Brain microvascular endothelial cell (primary cell): ENCODE data around the gene ZFAND5.

Experiments used
- DNase-seq: peaks from one replicate; pipeline ENCODE4 v3.0.0-alpha.2; 2020
- H3K27ac ChIP-seq: fragments of 250-450 bp; sonication (Bioruptor Pico); 2 replicates; pipeline ENCODE4 v1.5.1; 2020; ENCODE audit warnings: mild to moderate bottlenecking, moderate library complexity
- H3K27me3 ChIP-seq: fragments of 250-450 bp; sonication (Bioruptor Pico); replicated peaks from 2 replicates; pipeline ENCODE4 v1.5.1; 2020; ENCODE audit warnings: mild to moderate bottlenecking
- H3K36me3 ChIP-seq: fragments of 250-450 bp; sonication (Bioruptor Pico); replicated peaks from 2 replicates; pipeline ENCODE4 v1.5.1; 2020; ENCODE audit warnings: mild to moderate bottlenecking
- H3K4me3 ChIP-seq: 2 replicates; pipeline ENCODE4 v1.5.1; 2011; ENCODE audit warnings: low read depth, mild to moderate bottlenecking, control low read depth, low read length, moderate library complexity
- CTCF ChIP-seq: IDR thresholded peaks from 2 replicates; pipeline ENCODE4 v1.5.1; 2011; ENCODE audit warnings: low read depth, mild to moderate bottlenecking, moderate library complexity, low read length, control low read depth, inconsistent platforms; ENCODE audit errors: missing control alignments
- in situ Hi-C: cut with HindIII; loops from 2 replicates; pipeline ENCODE4 v1.10.0; 2017; ENCODE audit warnings: low sequenced_read_pairs, low pct_ligation_motif_present

Gene ZFAND5

GRCh38 chr9:72386186-72386585 lies 21.2 kb upstream of the ZFAND5 start:
- H3K4me3 ChIP-seq: no peak overlapping the region
- no peak for TF ChIP-seq CTCF
- H3K36me3 ChIP-seq: no peaks in the 10 kb centered on the region
- H3K27ac ChIP-seq: no peak overlapping the region
- no peak for DNase-seq
- in situ Hi-C loops: no loop called here
- H3K27me3 ChIP-seq: no peaks in the 10 kb centered on the region

GRCh38 chr9:72384710-72385485 lies 19.9 kb upstream of the ZFAND5 start:
- H3K27ac ChIP-seq: peak overlapping the region; percentile 63
- H3K4me3 ChIP-seq: no peak overlapping the region
- no peaks in the 10 kb centered on the region for H3K36me3 ChIP-seq
- TF ChIP-seq CTCF: no peak
- no peaks in the 10 kb centered on the region for H3K27me3 ChIP-seq
- in situ Hi-C loops: no loop called here
- no peak for DNase-seq

GRCh38 chr9:72383978-72384709 lies 19.1 kb upstream of the ZFAND5 start:
- no peaks in the 10 kb centered on the region for H3K36me3 ChIP-seq
- in situ Hi-C loops: no loop called here
- H3K4me3 ChIP-seq: no peak overlapping the region
- no peak for TF ChIP-seq CTCF
- no peaks in the 10 kb centered on the region for H3K27me3 ChIP-seq
- H3K27ac ChIP-seq: peak overlapping the region; percentile 63
- DNase-seq: peak; percentile 82

- in situ Hi-C loops: no loop called here
- Histone ChIP-seq H3K27me3 (no peaks in the 10 kb centered on the region), H3K27ac (peak overlapping the region; percentile 59), H3K36me3 (no peaks in the 10 kb centered on the region), H3K4me3 (no peak overlapping the region)
- peak; percentile 66 for DNase-seq
- TF ChIP-seq CTCF: no peak
Observed at GRCh38 chr9:72382405-72382804, 17.4 kb upstream of the ZFAND5 start.

- H3K4me3 ChIP-seq: no peak overlapping the region
Observed at GRCh38 chr9:72377041-72377440, 12.0 kb upstream of the ZFAND5 start.

More at GRCh38 chr9:72377041-72377440, 12.0 kb upstream of the ZFAND5 start:
- no peaks in the 10 kb centered on the region for H3K36me3 ChIP-seq
- no peak overlapping the region for H3K27ac ChIP-seq
- no peaks in the 10 kb centered on the region for H3K27me3 ChIP-seq
- in situ Hi-C loops: no loop called here
- no peak for DNase-seq
- no peak for TF ChIP-seq CTCF
